HCT116 (cell line): ENCODE measurements around the gene IQCK. TPM values are rescaled to one million over a fixed set of nuclear protein-coding genes. Genes with fewer than 3 reads are reported as not detected.

Experiments
- ATAC-seq: fragments of 200-7000 bp; cut with Tn5 transposase; 2 replicates; pipeline ENCODE4 v1.9.1; 2020; ENCODE audit warnings: mild to moderate bottlenecking, moderate library complexity
- BruUV-seq: library from RNA; stranded (reverse); fragments of 400-500 nt; replicated peaks from 2 replicates; lab custom pipeline; 2021; lab: Mats Ljungman, UMichigan
- CTCF ChIA-PET: fragments of 300-600 bp; sonication (Branson Sonifier 250); formaldehyde crosslinking; loops from one replicate; lab custom pipeline; 2021; ENCODE audit warnings: antibody characterized with exemption; lab: Charles Lee
- POLR2A ChIA-PET: fragments of 300-600, 350-600 bp; sonication (Branson Sonifier 250); formaldehyde crosslinking; loops from one replicate; lab custom pipeline; 2021; ENCODE audit warnings: antibody characterized with exemption; lab: Charles Lee
- RAD21 ChIA-PET, 2 experiments: fragments of 300-600 bp; sonication (Branson Sonifier 250); formaldehyde crosslinking; loops; one replicate each; lab custom pipeline; 2023; ENCODE audit warnings: low total read pairs in 2 of 2; ENCODE audit not compliant: uncharacterized antibody in 2 of 2, unreplicated experiment in 2 of 2, low non-redundant PET in 1 of 2; lab: Charles Lee
- DNase-seq: peaks from one replicate; pipeline ENCODE4 v3.0.0-alpha.2; 2010; ENCODE audit warnings: low read depth, low spot score
- H2AFZ ChIP-seq: fragments of 200-600 bp; shearing (Covaris generic), sonication (generic); 2 replicates; pipeline ENCODE4 v1.6.1; 2017; ENCODE audit warnings: low read depth, mixed run types, mixed read lengths, antibody characterized with exemption, low read length; ENCODE audit not compliant: poor library complexity, severe bottlenecking
- H3K27ac ChIP-seq: 2 replicates; pipeline ENCODE4 v1.5.1; 2012; ENCODE audit warnings: low read depth, low read length
- H3K27me3 ChIP-seq: fragments of 200-600 bp; sonication (generic); 2 replicates; pipeline ENCODE4 v1.6.1; 2016; ENCODE audit warnings: mixed run types, low read length, mixed read lengths; ENCODE audit not compliant: insufficient read depth
- H3K36me3 ChIP-seq, 2 experiments: fragments of 200-500 bp in 1 of 2; fragments of 200-600 bp in 1 of 2; sonication (Bioruptor generic) in 1 of 2; sonication (generic) in 1 of 2; 2 replicates each; pipeline versions ENCODE4 v1.5.1 to v1.6.1; 2014 to 2016; ENCODE audit warnings: low read length in 2 of 2, inconsistent platforms in 1 of 2, mixed read lengths in 1 of 2, mixed run types in 1 of 2; ENCODE audit not compliant: insufficient read depth in 2 of 2, control insufficient read depth in 1 of 2
- H3K4me1 ChIP-seq, 2 experiments: fragments of 200-600 bp in 1 of 2; sonication (generic) in 1 of 2; 2 replicates each; pipeline versions ENCODE4 v1.5.1 to v1.6.1; 2012 to 2017; ENCODE audit warnings: low read length in 2 of 2, inconsistent platforms in 1 of 2, mild to moderate bottlenecking in 1 of 2, mixed read lengths in 1 of 2, mixed run types in 1 of 2, moderate library complexity in 1 of 2; ENCODE audit not compliant: insufficient read depth in 2 of 2, control insufficient read depth in 1 of 2
- H3K4me2 ChIP-seq: fragments of 200-600 bp; sonication (generic); 2 replicates; pipeline ENCODE4 v1.6.1; 2017; ENCODE audit warnings: mixed run types, low read length, mixed read lengths
- H3K4me3 ChIP-seq, 2 experiments: fragments of 200-600 bp in 1 of 2; sonication (generic) in 1 of 2; replicated peaks in 1 of 2; 2 replicates each; pipeline ENCODE4 v1.5.1; 2011 to 2016; ENCODE audit warnings: low read length in 2 of 2, control low read depth in 1 of 2, low read depth in 1 of 2, mild to moderate bottlenecking in 1 of 2, mixed read lengths in 1 of 2, mixed run types in 1 of 2
- H3K79me2 ChIP-seq: fragments of 200-600 bp; sonication (generic); 2 replicates; pipeline ENCODE4 v1.6.1; 2017; ENCODE audit warnings: mild to moderate bottlenecking, mixed run types, low read length, moderate library complexity, mixed read lengths; ENCODE audit not compliant: insufficient read depth
- H3K9ac ChIP-seq: fragments of 200-600 bp; sonication (generic); 2 replicates; pipeline ENCODE4 v1.6.1; 2016; ENCODE audit warnings: low read length, mixed read lengths
- H3K9me2 ChIP-seq: fragments of 200-600 bp; sonication (generic), shearing (Covaris generic); 2 replicates; pipeline ENCODE4 v1.6.1; 2017; ENCODE audit warnings: mixed run types, mild to moderate bottlenecking, moderate library complexity; ENCODE audit not compliant: insufficient read depth
- H3K9me3 ChIP-seq, 2 experiments: fragments of 200-500 bp in 1 of 2; fragments of 200-600 bp in 1 of 2; sonication (Bioruptor generic) in 1 of 2; sonication (generic) in 1 of 2; 2 replicates each; pipeline ENCODE4 v1.6.1; 2014 to 2017; ENCODE audit warnings: low read length in 2 of 2, mixed read lengths in 2 of 2, inconsistent platforms in 1 of 2, low read depth in 1 of 2, mild to moderate bottlenecking in 1 of 2, mixed run types in 1 of 2, moderate library complexity in 1 of 2; ENCODE audit not compliant: control insufficient read depth in 1 of 2, insufficient read depth in 1 of 2
- H4K20me1 ChIP-seq: fragments of 200-600 bp; sonication (generic), shearing (Covaris generic); 2 replicates; pipeline ENCODE4 v1.6.1; 2017; ENCODE audit warnings: mixed run types, mild to moderate bottlenecking, moderate library complexity; ENCODE audit not compliant: insufficient read depth
- CBX3 ChIP-seq: IDR thresholded peaks from 2 replicates; pipeline ENCODE4 v1.6.1; 2012; ENCODE audit warnings: low read depth
- CEBPB ChIP-seq: IDR thresholded peaks from 2 replicates; pipeline ENCODE4 v1.6.1; 2012; ENCODE audit warnings: low read depth
- CTCF ChIP-seq, 3 experiments: fragments of 200-600 bp in 1 of 3; sonication (generic) in 1 of 3; IDR thresholded peaks in 2 of 3; conservative IDR thresholded peaks in 1 of 3; 2 replicates each; pipeline ENCODE4 v1.5.1; 2012 to 2017; ENCODE audit warnings: low read depth in 2 of 3, low read length in 2 of 3, antibody characterized with exemption in 1 of 3, borderline replicate concordance in 1 of 3, control low read depth in 1 of 3, mild to moderate bottlenecking in 1 of 3, mixed read lengths in 1 of 3, mixed run types in 1 of 3, moderate library complexity in 1 of 3; ENCODE audit not compliant: insufficient read depth in 1 of 3
- ELF1 ChIP-seq: IDR thresholded peaks from 2 replicates; pipeline ENCODE4 v1.6.1; 2012; ENCODE audit warnings: low read depth, borderline replicate concordance
- EZH2phosphoT487 ChIP-seq: fragments of 200-600 bp; IDR thresholded peaks from 2 replicates; pipeline ENCODE4 v1.6.1; 2018; ENCODE audit warnings: antibody characterized with exemption, borderline replicate concordance
- FOSL1 ChIP-seq: IDR thresholded peaks from 2 replicates; pipeline ENCODE4 v1.6.1; 2012; ENCODE audit warnings: low read depth
- JUND ChIP-seq: IDR thresholded peaks from 2 replicates; pipeline ENCODE4 v1.6.1; 2012
- MAX ChIP-seq: IDR thresholded peaks from 2 replicates; pipeline ENCODE4 v1.6.1; 2012
- POLR2A ChIP-seq: IDR thresholded peaks from 2 replicates; pipeline ENCODE4 v1.7.0; 2011; ENCODE audit warnings: borderline replicate concordance; ENCODE audit not compliant: insufficient read depth, insufficient read length; ENCODE audit errors: extremely low read depth
- POLR2AphosphoS5 ChIP-seq: IDR thresholded peaks from 2 replicates; pipeline ENCODE4 v1.6.1; 2011; ENCODE audit warnings: mild to moderate bottlenecking, low read depth, low read length, moderate library complexity
- RAD21 ChIP-seq: IDR thresholded peaks from 2 replicates; pipeline ENCODE4 v1.6.1; 2012; ENCODE audit warnings: low read depth, mild to moderate bottlenecking
- REST ChIP-seq: IDR thresholded peaks from 2 replicates; pipeline ENCODE4 v1.6.1; 2012; ENCODE audit warnings: low read depth
- SIN3A ChIP-seq: IDR thresholded peaks from 2 replicates; pipeline ENCODE4 v1.6.1; 2012; ENCODE audit warnings: low read depth
- SP1 ChIP-seq: IDR thresholded peaks from 2 replicates; pipeline ENCODE4 v1.6.1; 2012; ENCODE audit warnings: low read depth
- SRF ChIP-seq: IDR thresholded peaks from 2 replicates; pipeline ENCODE4 v1.6.1; 2012; ENCODE audit warnings: low read depth
- TCF7L2 ChIP-seq: IDR thresholded peaks from 2 replicates; pipeline ENCODE4 v1.7.0; 2011; ENCODE audit warnings: borderline replicate concordance, inconsistent platforms; ENCODE audit not compliant: insufficient read depth, insufficient read length; ENCODE audit errors: extremely low read depth
- YY1 ChIP-seq: IDR thresholded peaks from 2 replicates; pipeline ENCODE4 v1.6.1; 2011; ENCODE audit warnings: low read length, low read depth, moderate library complexity, mild to moderate bottlenecking; ENCODE audit not compliant: insufficient replicate concordance; ENCODE audit errors: extremely low read depth
- ZNF274 ChIP-seq: fragments of 200-500 bp; sonication (Bioruptor generic); IDR thresholded peaks from 2 replicates; pipeline ENCODE4 v1.6.1; 2014; ENCODE audit warnings: mild to moderate bottlenecking, low read depth, low read length, inconsistent platforms
- intact Hi-C: fragments of 100-400 bp; cut with micrococcal nuclease; formaldehyde crosslinking; loops from 2 replicates; pipeline ENCODE4 v1.10.0; 2022
- total RNA-seq: library from RNA; stranded (reverse); gene quantifications from one replicate; pipeline ENCODE4 v1.2.1, GENCODE V29; 2021; ENCODE audit not compliant: unreplicated experiment

The IQCK gene
- total RNA-seq, 1 experiment from 2014 or later: 11.8 TPM

GRCh38 chr16:19771040-19771439 lies 53.0 kb downstream of the IQCK start:
- intact Hi-C loops: no loop called here
- no peak overlapping the region for H3K4me3 ChIP-seq
- DNase-seq: no peak
- no peaks in the 10 kb centered on the region for H3K4me1 ChIP-seq
- no peak overlapping the region for H3K4me2 ChIP-seq
- no peak overlapping the region for H3K9ac ChIP-seq
- ATAC-seq: no peak
- H3K9me3 ChIP-seq: no peaks in the 10 kb centered on the region
- no peaks in the 10 kb centered on the region for H4K20me1 ChIP-seq
- ChIA-PET POLR2A (no interaction called here), RAD21 (no interaction called here)
- BruUV-seq: no TSS peak
- H3K27ac ChIP-seq: no peak overlapping the region
- H2AFZ ChIP-seq: no peak overlapping the region
- no peaks in the 10 kb centered on the region for H3K79me2 ChIP-seq
- no peak for TF ChIP-seq POLR2A
- no peak for TF ChIP-seq RAD21
- no peak for TF ChIP-seq JUND
- TF ChIP-seq FOSL1: no peak
- no peak for TF ChIP-seq SIN3A
- no peak for TF ChIP-seq MAX
- no peak for TF ChIP-seq TCF7L2
- TF ChIP-seq ELF1: no peak
- no peak for TF ChIP-seq CEBPB
- TF ChIP-seq CTCF (IDR thresholded peaks at IDR 0.05 in 2 of 3, conservative IDR thresholded peaks at IDR 0.05 in 1 of 3; ENCODE audit: borderline replicate concordance in 1 of 3, insufficient read depth in 1 of 3, low read depth in 2 of 3, low read length in 2 of 3): no peak
- TF ChIP-seq EZH2phosphoT487: no peak
- TF ChIP-seq CBX3: no peak
- no peak for TF ChIP-seq SRF
- TF ChIP-seq ZNF274: no peak
- no peak for TF ChIP-seq YY1
- no peak for TF ChIP-seq REST
- TF ChIP-seq POLR2AphosphoS5: no peak
- TF ChIP-seq SP1: no peak
- TF ChIP-seq, all 23 proteins: peak for 0
- Histone ChIP-seq H3K36me3 (no peaks in the 10 kb centered on the region), H3K9me2 (no peaks in the 10 kb centered on the region), H3K27me3 (no peaks in the 10 kb centered on the region)
- CTCF ChIA-PET: no interaction called here
